Activated CD4-positive, alpha-beta memory T cell treated with anti-CD3 and anti-CD28 coated beads for 36 hours (primary cell): Measurements from ENCODE around the gene STXBP2. TPM values are rescaled to one million over a fixed set of nuclear protein-coding genes. Genes with fewer than 3 reads are reported as not detected.

Experiments used
- CTCF ChIA-PET: fragments of 350-600 bp; sonication (Branson Sonifier 250); formaldehyde crosslinking; loops from one replicate; lab custom pipeline; 2021; ENCODE audit warnings: antibody characterized with exemption, inconsistent platforms; lab: Charles Lee
- POLR2A ChIA-PET: fragments of 350-600 bp; sonication (Branson Sonifier 250); formaldehyde crosslinking; loops from one replicate; lab custom pipeline; 2021; ENCODE audit warnings: antibody characterized with exemption; lab: Charles Lee
- DNase-seq: peaks from one replicate; pipeline ENCODE4 v3.0.0-alpha.2; 2020
- H3K27ac Mint-ChIP-seq: one replicate; pipeline ENCODE4 v1.8.0; 2021; ENCODE audit warnings: mixed read lengths
- H3K27me3 Mint-ChIP-seq: one replicate; pipeline ENCODE4 v1.8.0; 2021; ENCODE audit warnings: mixed read lengths
- H3K36me3 Mint-ChIP-seq: one replicate; pipeline ENCODE4 v1.8.0; 2021; ENCODE audit warnings: mixed read lengths
- H3K4me1 Mint-ChIP-seq: one replicate; pipeline ENCODE4 v1.8.0; 2021; ENCODE audit warnings: low read depth, mixed read lengths
- H3K4me3 Mint-ChIP-seq: one replicate; pipeline ENCODE4 v1.8.0; 2021; ENCODE audit warnings: mild to moderate bottlenecking, mixed read lengths
- H3K9me3 Mint-ChIP-seq: one replicate; pipeline ENCODE4 v1.8.0; 2021; ENCODE audit warnings: mixed read lengths
- intact Hi-C: fragments of 100-400 bp; cut with micrococcal nuclease; formaldehyde crosslinking; loops from one replicate; pipeline ENCODE4 v1.15.1; 2023
- total RNA-seq, 2 experiments: library from RNA; stranded (reverse); gene quantifications; one replicate each; pipeline ENCODE4 v1.2.3, GENCODE V29; 2021

STXBP2 gene
- total RNA-seq, 2 experiments from 2014 or later: 109 to 111 TPM

DNA sequence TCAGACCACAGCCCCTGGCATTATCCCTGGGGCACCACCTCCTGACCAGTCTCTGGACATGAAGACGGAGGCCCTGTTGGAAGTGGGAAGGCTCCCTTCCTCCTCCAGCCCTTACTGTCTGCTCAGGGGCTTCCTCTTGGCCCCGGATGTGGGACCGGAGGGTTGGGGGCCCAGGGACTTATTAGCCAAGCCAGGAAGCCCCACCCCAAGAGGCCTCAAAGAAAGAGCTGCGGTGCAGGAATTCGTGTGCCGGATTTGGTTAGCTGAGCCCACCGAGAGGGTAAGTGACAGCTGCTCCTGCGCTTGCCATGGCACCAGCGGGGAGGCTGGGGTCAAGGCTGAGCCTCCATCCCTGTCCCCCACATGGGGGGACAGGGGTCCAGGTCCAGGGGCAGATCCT lies 31.9 kb downstream of the STXBP2 start, which contains the start of gene RETN:
TSS of gene RETN (plus strand) at position 208 of the 400 bp plus-strand sequence. CDS start 278 bp downstream, outside the sequence.
- CTCF ChIA-PET: interaction anchor here (0.8 to 2.8 kb wide), 4 partner anchors 12 to 138 kb away, joined by 3 to 14 read pairs (median 6); partner anchors contain the start of gene TRAPPC5
- intact Hi-C loops: no loop called here
- Mint-ChIP-seq H3K27ac (no peak within 1 kb of the TSS), H3K36me3 (no peaks in the 10 kb centered on the region), H3K27me3 (peaks cover 22% of the 10 kb centered on the region), H3K9me3 (no peaks in the 10 kb centered on the region), H3K4me3 (no peak within 1 kb of the TSS), H3K4me1 (peaks cover 12% of the 10 kb centered on the region)
- no peak for DNase-seq
- POLR2A ChIA-PET: no interaction called here

GRCh38 chr19:7669641-7670040 lies 32.7 kb downstream of the STXBP2 start:
- H3K27me3 Mint-ChIP-seq: peaks cover 29% of the 10 kb centered on the region
- intact Hi-C loops: loop anchor here (10.0 kb wide), 1 partner anchor 285 kb away; no protein-coding TSS in a partner anchor
- CTCF ChIA-PET: interaction anchor here (0.8 to 2.8 kb wide), 4 partner anchors 12 to 139 kb away, joined by 3 to 14 read pairs (median 6); partner anchors contain the start of gene TRAPPC5
- no peak overlapping the region for H3K27ac Mint-ChIP-seq
- H3K36me3 Mint-ChIP-seq: no peaks in the 10 kb centered on the region
- no peak overlapping the region for H3K4me3 Mint-ChIP-seq
- POLR2A ChIA-PET: no interaction called here
- H3K4me1 Mint-ChIP-seq: peaks cover 16% of the 10 kb centered on the region
- no peak for DNase-seq
- peaks cover 2% of the 10 kb centered on the region for H3K9me3 Mint-ChIP-seq

GRCh38 chr19:7670150-7670783 lies 33.4 kb downstream of the STXBP2 start:
- intact Hi-C loops: loop anchor here (10.0 kb wide), 1 partner anchor 285 kb away; no protein-coding TSS in a partner anchor
- H3K9me3 Mint-ChIP-seq: peaks cover 2% of the 10 kb centered on the region
- POLR2A ChIA-PET: no interaction called here

GRCh38 chr19:7670790-7671189 lies 33.9 kb downstream of the STXBP2 start:
- Mint-ChIP-seq H3K27me3 (peaks cover 30% of the 10 kb centered on the region), H3K36me3 (no peaks in the 10 kb centered on the region), H3K4me1 (peaks cover 17% of the 10 kb centered on the region), H3K4me3 (no peak overlapping the region), H3K27ac (no peak overlapping the region), H3K9me3 (peaks cover 2% of the 10 kb centered on the region)
- DNase-seq: no peak
- intact Hi-C loops: loop anchor here (10.0 kb wide), 1 partner anchor 286 kb away; no protein-coding TSS in a partner anchor
- CTCF ChIA-PET: interaction anchor here (0.6 kb wide), 1 partner anchor 9 kb away, joined by 3 read pairs; no protein-coding TSS in a partner anchor
- POLR2A ChIA-PET: no interaction called here

More at GRCh38 chr19:7670150-7670783, 33.4 kb downstream of the STXBP2 start:
- CTCF ChIA-PET: interaction anchor here (0.6 to 2.8 kb wide), 3 partner anchors 9 to 140 kb away, joined by 3 to 14 read pairs (median 3); partner anchors contain the start of gene TRAPPC5
- peaks cover 29% of the 10 kb centered on the region for H3K27me3 Mint-ChIP-seq
- H3K4me3 Mint-ChIP-seq: peak overlapping the region; percentile 43
- peak; percentile 46 for DNase-seq
- no peaks in the 10 kb centered on the region for H3K36me3 Mint-ChIP-seq
- H3K27ac Mint-ChIP-seq: no peak overlapping the region
- H3K4me1 Mint-ChIP-seq: peaks cover 16% of the 10 kb centered on the region

- Mint-ChIP-seq H3K36me3 (no peaks in the 10 kb centered on the region), H3K9me3 (peaks cover 2% of the 10 kb centered on the region), H3K27me3 (peaks cover 37% of the 10 kb centered on the region), H3K4me1 (peaks cover 30% of the 10 kb centered on the region), H3K27ac (no peak overlapping the region), H3K4me3 (no peak overlapping the region)
- intact Hi-C loops: loop anchor here (10.0 kb wide), 1 partner anchor 288 kb away; no protein-coding TSS in a partner anchor
- DNase-seq: no peak
- ChIA-PET CTCF (interaction anchor here (0.6 to 1.2 kb wide), 3 partner anchors 8 to 235 kb away, joined by 3 to 10 read pairs (median 3); partner anchors contain the start of gene TRAPPC5), POLR2A (no interaction called here)
Measured at GRCh38 chr19:7672522-7672921, 35.6 kb downstream of the STXBP2 start.

- H3K4me1 Mint-ChIP-seq: peaks cover 41% of the 10 kb centered on the region
- CTCF ChIA-PET: interaction anchor here (0.8 to 1.2 kb wide), 2 partner anchors 106 to 125 kb away, joined by 3 to 4 read pairs; no protein-coding TSS in a partner anchor
- peaks cover 2% of the 10 kb centered on the region for H3K9me3 Mint-ChIP-seq
- intact Hi-C loops: loop anchor here (10.0 kb wide), 1 partner anchor 290 kb away; no protein-coding TSS in a partner anchor
- H3K27me3 Mint-ChIP-seq: peaks cover 46% of the 10 kb centered on the region
- peak; percentile 46 for DNase-seq
- POLR2A ChIA-PET: no interaction called here
- no peaks in the 10 kb centered on the region for H3K36me3 Mint-ChIP-seq
- no peak overlapping the region for H3K27ac Mint-ChIP-seq
- H3K4me3 Mint-ChIP-seq: no peak overlapping the region
Measured at GRCh38 chr19:7674010-7675005, 37.4 kb downstream of the STXBP2 start.

- no peak for DNase-seq
- intact Hi-C loops: loop anchor here (10.0 kb wide), 1 partner anchor 292 kb away; no protein-coding TSS in a partner anchor
- Mint-ChIP-seq H3K36me3 (peaks cover 2% of the 10 kb centered on the region), H3K4me3 (no peak overlapping the region), H3K4me1 (peaks cover 43% of the 10 kb centered on the region), H3K27me3 (peaks cover 36% of the 10 kb centered on the region), H3K27ac (no peak overlapping the region), H3K9me3 (peaks cover 2% of the 10 kb centered on the region)
- CTCF ChIA-PET: interaction anchor here (0.7 to 1.2 kb wide), 3 partner anchors 108 to 192 kb away, joined by 3 to 5 read pairs (median 5); no protein-coding TSS in a partner anchor
- POLR2A ChIA-PET: no interaction called here
Measured at GRCh38 chr19:7676376-7676775, 39.5 kb downstream of the STXBP2 start.

GRCh38 chr19:7676854-7677253 lies 39.9 kb downstream of the STXBP2 start, which contains the start of gene MCEMP1:
MCEMP1 (plus strand) TSS chr19:7677090; CDS start chr19:7677121, 31 bp downstream.
- ChIA-PET POLR2A (no interaction called here), CTCF (interaction anchor here (0.7 to 1.5 kb wide), 4 partner anchors 14 to 192 kb away, joined by 3 to 9 read pairs (median 4); no protein-coding TSS in a partner anchor)
- Mint-ChIP-seq H3K9me3 (peaks cover 2% of the 10 kb centered on the region), H3K27ac (no peak within 1 kb of the TSS), H3K36me3 (peaks cover 3% of the 10 kb centered on the region), H3K27me3 (peaks cover 33% of the 10 kb centered on the region), H3K4me1 (peaks cover 48% of the 10 kb centered on the region), H3K4me3 (no peak within 1 kb of the TSS)
- DNase-seq: no peak
- intact Hi-C loops: loop anchor here (10.0 kb wide), 1 partner anchor 292 kb away; no protein-coding TSS in a partner anchor

- intact Hi-C loops: loop anchor here (10.0 kb wide), 1 partner anchor 293 kb away; no protein-coding TSS in a partner anchor
- POLR2A ChIA-PET: no interaction called here
- no peak overlapping the region for H3K4me3 Mint-ChIP-seq
- peaks cover 2% of the 10 kb centered on the region for H3K9me3 Mint-ChIP-seq
- H3K36me3 Mint-ChIP-seq: peaks cover 4% of the 10 kb centered on the region
- peaks cover 49% of the 10 kb centered on the region for H3K4me1 Mint-ChIP-seq
- CTCF ChIA-PET: interaction anchor here (0.6 to 1.5 kb wide), 4 partner anchors 14 to 323 kb away, joined by 3 to 9 read pairs (median 4); no protein-coding TSS in a partner anchor
- DNase-seq: no peak
- H3K27me3 Mint-ChIP-seq: peaks cover 31% of the 10 kb centered on the region
- H3K27ac Mint-ChIP-seq: no peak overlapping the region
Measured at GRCh38 chr19:7677669-7678311, 40.9 kb downstream of the STXBP2 start.

GRCh38 chr19:7678971-7679751 lies 42.3 kb downstream of the STXBP2 start:
- Mint-ChIP-seq H3K4me1 (peaks cover 49% of the 10 kb centered on the region), H3K36me3 (peaks cover 7% of the 10 kb centered on the region), H3K9me3 (no peaks in the 10 kb centered on the region), H3K4me3 (peak overlapping the region; percentile 55), H3K27me3 (peaks cover 28% of the 10 kb centered on the region), H3K27ac (peak overlapping the region; percentile 70)
- POLR2A ChIA-PET: no interaction called here
- DNase-seq: peak; percentile 78
- intact Hi-C loops: loop anchor here (1.0 to 10.0 kb wide), 3 partner anchors 27 to 294 kb away; no protein-coding TSS in a partner anchor
- CTCF ChIA-PET: interaction anchor here (1.0 to 1.4 kb wide), 2 partner anchors 111 to 121 kb away, joined by 5 read pairs; no protein-coding TSS in a partner anchor
